Measurements from ENCODE around the gene TP73.

- TF ChIP-seq POLR2A (IDR thresholded peaks at IDR 0.05), result no peak
- TF ChIP-seq, protein P1, sequence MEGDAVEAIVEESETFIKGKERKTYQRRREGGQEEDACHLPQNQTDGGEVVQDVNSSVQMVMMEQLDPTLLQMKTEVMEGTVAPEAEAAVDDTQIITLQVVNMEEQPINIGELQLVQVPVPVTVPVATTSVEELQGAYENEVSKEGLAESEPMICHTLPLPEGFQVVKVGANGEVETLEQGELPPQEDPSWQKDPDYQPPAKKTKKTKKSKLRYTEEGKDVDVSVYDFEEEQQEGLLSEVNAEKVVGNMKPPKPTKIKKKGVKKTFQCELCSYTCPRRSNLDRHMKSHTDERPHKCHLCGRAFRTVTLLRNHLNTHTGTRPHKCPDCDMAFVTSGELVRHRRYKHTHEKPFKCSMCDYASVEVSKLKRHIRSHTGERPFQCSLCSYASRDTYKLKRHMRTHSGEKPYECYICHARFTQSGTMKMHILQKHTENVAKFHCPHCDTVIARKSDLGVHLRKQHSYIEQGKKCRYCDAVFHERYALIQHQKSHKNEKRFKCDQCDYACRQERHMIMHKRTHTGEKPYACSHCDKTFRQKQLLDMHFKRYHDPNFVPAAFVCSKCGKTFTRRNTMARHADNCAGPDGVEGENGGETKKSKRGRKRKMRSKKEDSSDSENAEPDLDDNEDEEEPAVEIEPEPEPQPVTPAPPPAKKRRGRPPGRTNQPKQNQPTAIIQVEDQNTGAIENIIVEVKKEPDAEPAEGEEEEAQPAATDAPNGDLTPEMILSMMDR (IDR thresholded peaks at IDR 0.05), result no peak
Measured at GRCh38 chr1:3604468-3604974, 47.8 kb upstream of the TP73 start.
